ENCODE measurements around the gene RIF1. TPM values are rescaled to one million over a fixed set of nuclear protein-coding genes. Genes with fewer than 3 reads are reported as not detected.
A peak's percentile ranks its signal among the peaks of the same experiment; 100 is the strongest.

Gene RIF1
- total and polyA plus RNA-seq, 10 donors: 3.4 to 47.5 (median 40.2) TPM

- TF ChIP-seq POLR2AphosphoS5 (IDR thresholded peaks at IDR 0.05) (no peak), POLR2A (IDR thresholded peaks at IDR 0.05) (no peak)
- TF ChIP-seq, protein P1, sequence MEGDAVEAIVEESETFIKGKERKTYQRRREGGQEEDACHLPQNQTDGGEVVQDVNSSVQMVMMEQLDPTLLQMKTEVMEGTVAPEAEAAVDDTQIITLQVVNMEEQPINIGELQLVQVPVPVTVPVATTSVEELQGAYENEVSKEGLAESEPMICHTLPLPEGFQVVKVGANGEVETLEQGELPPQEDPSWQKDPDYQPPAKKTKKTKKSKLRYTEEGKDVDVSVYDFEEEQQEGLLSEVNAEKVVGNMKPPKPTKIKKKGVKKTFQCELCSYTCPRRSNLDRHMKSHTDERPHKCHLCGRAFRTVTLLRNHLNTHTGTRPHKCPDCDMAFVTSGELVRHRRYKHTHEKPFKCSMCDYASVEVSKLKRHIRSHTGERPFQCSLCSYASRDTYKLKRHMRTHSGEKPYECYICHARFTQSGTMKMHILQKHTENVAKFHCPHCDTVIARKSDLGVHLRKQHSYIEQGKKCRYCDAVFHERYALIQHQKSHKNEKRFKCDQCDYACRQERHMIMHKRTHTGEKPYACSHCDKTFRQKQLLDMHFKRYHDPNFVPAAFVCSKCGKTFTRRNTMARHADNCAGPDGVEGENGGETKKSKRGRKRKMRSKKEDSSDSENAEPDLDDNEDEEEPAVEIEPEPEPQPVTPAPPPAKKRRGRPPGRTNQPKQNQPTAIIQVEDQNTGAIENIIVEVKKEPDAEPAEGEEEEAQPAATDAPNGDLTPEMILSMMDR (IDR thresholded peaks at IDR 0.05 in 8 of 11, conservative IDR thresholded peaks at IDR 0.05 in 3 of 11): no peak
- intact Hi-C loops (cut with DNase I; ENCODE audit: low total_unique reads): no loop called here
- Histone ChIP-seq H3K27ac (no peak overlapping the region), H3K9me3 (no peaks in the 10 kb centered on the region), H3K36me3 (no peaks in the 10 kb centered on the region), H3K4me1 (peaks cover 0 to 9% (median 0%) of the 10 kb centered on the region in 6 donors), H3K4me3 (no peak overlapping the region), H3K27me3 (replicated peaks in 1 of 7) (no peaks in the 10 kb centered on the region)
- no peak for DNase-seq
- 93 to 98% (median 95%) methylated on average over 7 of the region's 7 CpGs for WGBS, 5 donors
Observed at GRCh38 chr2:151522556-151522955, 112.9 kb downstream of the RIF1 start.

DNA sequence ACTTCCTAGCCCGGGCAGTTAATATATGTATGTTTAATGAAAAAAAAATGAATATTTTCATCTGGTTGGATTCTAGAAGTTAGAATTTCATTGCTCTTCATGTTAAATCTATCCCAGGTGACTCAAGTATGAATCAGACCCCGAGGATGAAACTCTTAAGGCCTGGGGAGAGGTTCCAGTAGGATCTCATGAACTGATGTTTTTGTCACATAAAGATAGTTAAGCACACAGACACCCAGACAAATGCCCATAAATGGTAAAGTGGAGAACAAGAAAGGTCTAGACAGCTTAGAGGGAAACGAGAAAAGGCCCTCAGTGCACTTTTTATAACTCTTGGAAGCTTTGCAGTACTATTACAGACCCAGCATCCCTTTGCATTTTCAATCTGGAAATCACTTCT is 114.1 kb downstream of the RIF1 start:
- no peaks in the 10 kb centered on the region for H3K9me3 ChIP-seq
- TF ChIP-seq, protein P1 (IDR thresholded peaks at IDR 0.05 in 8 of 11, conservative IDR thresholded peaks at IDR 0.05 in 3 of 11): no peak
- TF ChIP-seq POLR2A (IDR thresholded peaks at IDR 0.05) (no peak), POLR2AphosphoS5 (IDR thresholded peaks at IDR 0.05) (no peak)
- no peaks in the 10 kb centered on the region for H3K27me3 ChIP-seq (replicated peaks in 1 of 7)
- intact Hi-C loops (cut with DNase I; ENCODE audit: low total_unique reads): no loop called here
- no peak overlapping the region for H3K27ac ChIP-seq
- peaks cover 0 to 9% (median 0%) of the 10 kb centered on the region in 6 donors for H3K4me1 ChIP-seq
- H3K4me3 ChIP-seq: no peak overlapping the region
- WGBS, 5 donors: 82 to 89% (median 88%) methylated on average over 3 of the region's 3 CpGs
- DNase-seq: no peak
- no peaks in the 10 kb centered on the region for H3K36me3 ChIP-seq

GRCh38 chr2:151525821-151526373 is 116.2 kb downstream of the RIF1 start:
- Histone ChIP-seq H3K9me3 (no peaks in the 10 kb centered on the region), H3K27me3 (replicated peaks in 1 of 7) (no peaks in the 10 kb centered on the region), H3K27ac (no peak overlapping the region), H3K36me3 (no peaks in the 10 kb centered on the region), H3K4me1 (peaks cover 0 to 9% (median 0%) of the 10 kb centered on the region in 6 donors), H3K4me3 (no peak overlapping the region)
- peak; percentile 76 for DNase-seq
- intact Hi-C loops (cut with DNase I; ENCODE audit: low total_unique reads): no loop called here
- 31 to 49% (median 37%) methylated on average over 8 to 9 of the region's 9 CpGs for WGBS, 5 donors
- no peak for TF ChIP-seq POLR2AphosphoS5 (IDR thresholded peaks at IDR 0.05)
- no peak for TF ChIP-seq POLR2A (IDR thresholded peaks at IDR 0.05)
- TF ChIP-seq, protein P1 (IDR thresholded peaks at IDR 0.05 in 8 of 11, conservative IDR thresholded peaks at IDR 0.05 in 3 of 11): no peak

- no peak overlapping the region for H3K4me3 ChIP-seq
- 91 to 94% (median 92%) methylated on average over 6 of the region's 6 CpGs for WGBS, 5 donors
- no peaks in the 10 kb centered on the region for H3K36me3 ChIP-seq
- no peak for DNase-seq
- intact Hi-C loops (cut with DNase I; ENCODE audit: low total_unique reads): no loop called here
- peaks cover 0 to 9% (median 0%) of the 10 kb centered on the region in 6 donors for H3K4me1 ChIP-seq
- H3K27ac ChIP-seq: no peak overlapping the region
- TF ChIP-seq POLR2A (IDR thresholded peaks at IDR 0.05): no peak
- no peak for TF ChIP-seq POLR2AphosphoS5 (IDR thresholded peaks at IDR 0.05)
- TF ChIP-seq, protein P1 (IDR thresholded peaks at IDR 0.05 in 8 of 11, conservative IDR thresholded peaks at IDR 0.05 in 3 of 11): no peak
- H3K27me3 ChIP-seq (replicated peaks in 1 of 7): no peaks in the 10 kb centered on the region
- no peaks in the 10 kb centered on the region for H3K9me3 ChIP-seq
Observed at GRCh38 chr2:151526572-151527090, 116.9 kb downstream of the RIF1 start.

Small RNA genes within 50 kb of the gene (microRNA-seq; reads per million reads assigned to microRNA genes)
- 0 reads per million in 3 donors for gene MIR4773-1
- gene MIR4773-2: 0 reads per million in 3 donors

Small RNA genes within 50 kb of the gene (small RNA-seq; reads per million reads assigned to genes)
- 0 reads per million in 4 donors for gene MIR4773-1
- gene RN7SL124P: 0 reads per million in 4 donors

Other genes starting within 250 kb of the RIF1 start
- 10 to 100 TPM in 4 of 7 donors, 1 to 10 TPM in 3; 7.0 to 20.3 (median 10.2) TPM for gene RBM43, start 148.0 kb upstream of the RIF1 start, total RNA-seq
- 1 to 10 TPM; 5.2 to 6.8 (median 5.7) TPM for gene RBM43, start 148.0 kb upstream of the RIF1 start, polyA plus RNA-seq
- gene NMI, start 120.2 kb upstream of the RIF1 start, total RNA-seq: 10 to 100 TPM; 31.6 to 43.6 (median 41.3) TPM
- gene NMI, start 120.2 kb upstream of the RIF1 start, polyA plus RNA-seq: 10 to 100 TPM; 26.8 to 46.1 (median 27.4) TPM
- 10 to 100 TPM in 2 of 7 donors, 1 to 10 TPM in 4, under 1 TPM in 1; 0.70 to 19.7 (median 9.4) TPM for gene TNFAIP6, start 52.3 kb upstream of the RIF1 start, total RNA-seq
- 1 to 10 TPM in 1 of 3 donors, under 1 TPM in 2; 0.46 to 1.4 (median 0.56) TPM for gene TNFAIP6, start 52.3 kb upstream of the RIF1 start, polyA plus RNA-seq